GM23248 (cell line): ENCODE results near the gene TMEM131. TPM values are rescaled to one million over a fixed set of nuclear protein-coding genes. Genes with fewer than 3 reads are reported as not detected.

Experiments
- DNase-seq: peaks from one replicate; pipeline ENCODE4 v3.0.0-alpha.2; 2015
- H2AFZ ChIP-seq: fragments of 200-600 bp; sonication (generic); 2 replicates; pipeline ENCODE4 v1.6.1; 2016; ENCODE audit warnings: antibody characterized with exemption
- H3F3A ChIP-seq: fragments of 200-600 bp; sonication (generic); 2 replicates; pipeline ENCODE4 v1.6.1; 2016; ENCODE audit warnings: mild to moderate bottlenecking, antibody characterized with exemption, mixed run types; ENCODE audit not compliant: insufficient read depth
- H3K27ac ChIP-seq: fragments of 200-600 bp; sonication (generic); 2 replicates; pipeline ENCODE4 v1.5.1; 2016; ENCODE audit warnings: mild to moderate bottlenecking
- H3K27me3 ChIP-seq: fragments of 200-600 bp; sonication (generic); replicated peaks from 2 replicates; pipeline ENCODE4 v1.6.1; 2016; ENCODE audit warnings: mild to moderate bottlenecking; ENCODE audit not compliant: insufficient read depth
- H3K36me3 ChIP-seq: fragments of 200-600 bp; sonication (generic); 2 replicates; pipeline ENCODE4 v1.6.1; 2016; ENCODE audit warnings: low read depth, mild to moderate bottlenecking
- H3K4me1 ChIP-seq: fragments of 200-600 bp; sonication (generic); 2 replicates; pipeline ENCODE4 v1.6.1; 2016; ENCODE audit warnings: mild to moderate bottlenecking; ENCODE audit not compliant: insufficient read depth
- H3K4me2 ChIP-seq: fragments of 200-600 bp; sonication (generic); one replicate; pipeline ENCODE4 v1.6.1; 2016; ENCODE audit warnings: mild to moderate bottlenecking; ENCODE audit not compliant: unreplicated experiment
- H3K4me3 ChIP-seq: fragments of 200-600 bp; sonication (generic); 2 replicates; pipeline ENCODE4 v1.5.1; 2016; ENCODE audit warnings: mild to moderate bottlenecking
- H3K79me2 ChIP-seq: fragments of 200-600 bp; sonication (generic); 2 replicates; pipeline ENCODE4 v1.6.1; 2016; ENCODE audit warnings: mild to moderate bottlenecking; ENCODE audit not compliant: insufficient read depth
- H3K9ac ChIP-seq: fragments of 200-600 bp; sonication (generic); 2 replicates; pipeline ENCODE4 v1.6.1; 2016; ENCODE audit warnings: mild to moderate bottlenecking
- H3K9me2 ChIP-seq: fragments of 200-600 bp; sonication (generic); 2 replicates; pipeline ENCODE4 v1.6.1; 2016; ENCODE audit warnings: mixed run types, mild to moderate bottlenecking, moderate library complexity; ENCODE audit not compliant: insufficient read depth
- H3K9me3 ChIP-seq: fragments of 200-600 bp; sonication (generic); one replicate; pipeline ENCODE4 v1.6.1; 2017; ENCODE audit warnings: low read depth
- H4K20me1 ChIP-seq: fragments of 200-600 bp; sonication (generic); 2 replicates; pipeline ENCODE4 v1.6.0; 2016; ENCODE audit not compliant: insufficient read depth
- EZH2 ChIP-seq: fragments of 200-600 bp; sonication (generic); IDR thresholded peaks from 2 replicates; pipeline ENCODE4 v1.6.1; 2018; ENCODE audit warnings: antibody characterized with exemption, mild to moderate bottlenecking; ENCODE audit not compliant: insufficient read depth, poor library complexity, severe bottlenecking
- EZH2phosphoT487 ChIP-seq: fragments of 200-600 bp; sonication (generic); IDR thresholded peaks from 2 replicates; pipeline ENCODE4 v1.6.1; 2018; ENCODE audit warnings: antibody characterized with exemption, moderate library complexity, mild to moderate bottlenecking, low read depth; ENCODE audit not compliant: insufficient read depth
- WGBS, 2 experiments: methylation state at CpG; one replicate each; pipeline ENCODE4 v1.1.6; 2015 to 2017; ENCODE audit warnings: low lambda C conversion rate in 2 of 2, low coverage in 1 of 2; ENCODE audit errors: missing lambda C conversion rate in 2 of 2; 5-methylcytosine and 5-hydroxymethylcytosine counted together
- in situ Hi-C: fragments of 300-500 bp; cut with MboI; formaldehyde crosslinking; loops from 2 replicates; pipeline ENCODE4 v1.15.0; 2020
- polyA plus RNA-seq: library from polyadenylated mRNA; unstranded; fragments of >200 nt; fragmentation: Nextera tagmentation; extraction: Ambion mirVana; gene quantifications from 2 replicates; pipeline ENCODE4 v1.2.1, GENCODE V29; 2016
- total RNA-seq: library from RNA; depleted of rRNA; stranded (reverse); fragments of >200 nt; shearing (Covaris generic); gene quantifications from 2 replicates; pipeline ENCODE4 v1.2.3, GENCODE V29; 2014

The TMEM131 gene
- total and polyA plus RNA-seq, 2 experiments from 2014 or later, result 15.7 to 16.4 TPM

GRCh38 chr2:97718942-97719341 lies 276.8 kb downstream of the TMEM131 start:
- no peaks in the 10 kb centered on the region for H3K9me3 ChIP-seq
- in situ Hi-C loops, result no loop called here
- H2AFZ ChIP-seq, result no peak overlapping the region
- no peaks in the 10 kb centered on the region for H3F3A ChIP-seq
- TF ChIP-seq EZH2, result no peak
- TF ChIP-seq EZH2phosphoT487, result no peak
- no peaks in the 10 kb centered on the region for H3K27me3 ChIP-seq
- no peak overlapping the region for H3K4me2 ChIP-seq
- no peak overlapping the region for H3K4me3 ChIP-seq
- WGBS, 2 experiments, result 6 to 14% methylated on average over 3 of the region's 3 CpGs
- no peak overlapping the region for H3K27ac ChIP-seq
- H3K36me3 ChIP-seq, result no peaks in the 10 kb centered on the region
- no peaks in the 10 kb centered on the region for H4K20me1 ChIP-seq
- H3K79me2 ChIP-seq, result no peaks in the 10 kb centered on the region
- no peak overlapping the region for H3K9ac ChIP-seq
- no peak for DNase-seq
- no peaks in the 10 kb centered on the region for H3K4me1 ChIP-seq
- H3K9me2 ChIP-seq, result no peaks in the 10 kb centered on the region

- TF ChIP-seq EZH2phosphoT487 (no peak), EZH2 (no peak)
- no peak for DNase-seq
- no peak overlapping the region for H3K4me3 ChIP-seq
These were observed 277.5 kb downstream of the TMEM131 start for GRCh38 chr2:97718051-97718882.

GRCh38 chr2:97717613-97717995 lies 278.1 kb downstream of the TMEM131 start:
- Histone ChIP-seq H4K20me1 (no peaks in the 10 kb centered on the region), H3K4me2 (no peak overlapping the region), H2AFZ (no peak overlapping the region), H3K9me3 (no peaks in the 10 kb centered on the region), H3K79me2 (no peaks in the 10 kb centered on the region), H3K27me3 (no peaks in the 10 kb centered on the region), H3K36me3 (no peaks in the 10 kb centered on the region), H3K27ac (no peak overlapping the region), H3K9ac (no peak overlapping the region), H3K9me2 (no peaks in the 10 kb centered on the region), H3F3A (no peaks in the 10 kb centered on the region), H3K4me3 (no peak overlapping the region), H3K4me1 (no peaks in the 10 kb centered on the region)
- in situ Hi-C loops, result no loop called here
- DNase-seq, result no peak
- no peak for TF ChIP-seq EZH2phosphoT487
- TF ChIP-seq EZH2, result no peak
- WGBS, 2 experiments, result 36% methylated on average over 3 of the region's 3 CpGs

More at GRCh38 chr2:97718051-97718882, 277.5 kb downstream of the TMEM131 start:
- no peaks in the 10 kb centered on the region for H3K79me2 ChIP-seq
- no peaks in the 10 kb centered on the region for H3K36me3 ChIP-seq
- in situ Hi-C loops, result no loop called here
- H4K20me1 ChIP-seq, result no peaks in the 10 kb centered on the region
- H3K27me3 ChIP-seq, result no peaks in the 10 kb centered on the region
- 58% methylated on average over 20 to 21 of the region's 21 CpGs for WGBS, 2 experiments
- H3F3A ChIP-seq, result no peaks in the 10 kb centered on the region
- H3K4me2 ChIP-seq, result no peak overlapping the region
- no peak overlapping the region for H3K9ac ChIP-seq
- no peaks in the 10 kb centered on the region for H3K9me2 ChIP-seq
- H3K9me3 ChIP-seq, result no peaks in the 10 kb centered on the region
- no peak overlapping the region for H3K27ac ChIP-seq
- no peak overlapping the region for H2AFZ ChIP-seq
- no peaks in the 10 kb centered on the region for H3K4me1 ChIP-seq

DNA sequence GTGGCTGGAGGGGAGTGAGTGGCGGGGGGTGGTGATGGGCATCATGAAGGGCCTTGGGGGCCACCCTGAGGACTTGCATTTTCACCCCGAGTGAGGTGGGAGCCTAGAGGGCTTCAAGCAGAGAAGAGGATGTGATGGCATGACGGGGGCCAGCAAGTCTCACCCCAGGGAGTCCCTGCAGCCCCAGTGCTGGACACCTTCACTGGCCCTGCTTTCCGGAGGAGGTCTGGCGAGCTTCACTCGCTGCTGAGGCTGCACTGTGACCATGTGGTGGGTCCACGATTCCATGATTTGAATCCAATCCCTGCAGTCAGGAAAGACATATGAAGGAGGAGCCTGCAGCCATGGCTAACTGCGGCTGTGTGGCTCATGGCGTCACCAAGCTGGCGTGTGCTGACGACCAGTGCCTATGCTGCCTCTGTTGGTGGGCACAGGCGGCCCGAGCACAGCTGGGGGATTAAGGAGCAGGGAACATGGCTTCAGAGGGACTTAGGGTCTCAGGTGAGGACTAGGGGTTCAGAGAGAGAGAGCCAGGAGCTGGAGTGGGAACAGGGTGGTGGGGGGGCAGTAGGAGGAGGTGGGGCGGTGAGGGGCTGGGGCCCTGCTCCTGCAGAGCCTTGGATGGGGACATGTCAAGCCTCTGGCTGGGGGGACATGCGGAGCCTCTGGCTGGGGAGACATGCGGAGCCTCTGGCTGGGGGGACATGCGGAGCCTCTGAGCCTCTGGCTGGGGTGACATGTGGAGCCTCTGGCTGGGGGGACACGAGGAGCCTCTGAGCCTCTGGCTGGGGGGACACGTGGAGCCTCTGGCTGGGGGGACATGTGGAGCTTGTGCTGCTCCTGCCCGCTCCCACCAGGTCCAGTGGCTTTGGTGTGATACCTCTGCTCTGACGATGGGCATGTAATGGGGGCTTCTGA lies 278.8 kb downstream of the TMEM131 start:
- Histone ChIP-seq H3K9ac (no peak overlapping the region), H3K27me3 (no peaks in the 10 kb centered on the region), H3K4me1 (no peaks in the 10 kb centered on the region), H3K4me3 (no peak overlapping the region), H3K4me2 (no peak overlapping the region), H3K79me2 (no peaks in the 10 kb centered on the region), H3K27ac (no peak overlapping the region), H3K9me2 (no peaks in the 10 kb centered on the region), H3K9me3 (no peaks in the 10 kb centered on the region), H3K36me3 (no peaks in the 10 kb centered on the region), H2AFZ (no peak overlapping the region), H4K20me1 (no peaks in the 10 kb centered on the region), H3F3A (no peaks in the 10 kb centered on the region)
- TF ChIP-seq EZH2, result no peak
- no peak for TF ChIP-seq EZH2phosphoT487
- in situ Hi-C loops, result no loop called here
- no peak for DNase-seq
- WGBS, 2 experiments, result 64 to 70% methylated on average over 19 to 21 of the region's 21 CpGs
